ENCODE measurements around the gene THOC5.
"Not testable (repeated sequence)": the region's sequence is repeated elsewhere in the genome, so short reads cannot be mapped to it uniquely, and the experiment has no call there.

THOC5 gene

GRCh38 chr22:29509298-29509697, 44.3 kb downstream of the THOC5 start:
- no peak for DNase-seq (ENCODE audit: low spot score)

GRCh38 chr22:29503811-29504372, 49.7 kb downstream of the THOC5 start:
- DNase-seq (ENCODE audit: low spot score) = peak; percentile 82

GRCh38 chr22:29499852-29500251, 53.7 kb downstream of the THOC5 start:
- DNase-seq (ENCODE audit: low spot score) = no peak

GRCh38 chr22:29493636-29494035, 59.9 kb downstream of the THOC5 start:
- no peak for DNase-seq (ENCODE audit: low spot score)

GRCh38 chr22:29491012-29491411, 62.5 kb downstream of the THOC5 start:
- no peak for DNase-seq (ENCODE audit: low spot score)

- not testable (repeated sequence) for DNase-seq (ENCODE audit: low spot score)
Measured at GRCh38 chr22:29489127-29489780, 64.3 kb downstream of the THOC5 start.

GRCh38 chr22:29487426-29487986, 66.1 kb downstream of the THOC5 start:
- no peak for DNase-seq (ENCODE audit: low spot score)

GRCh38 chr22:29485448-29485847, 68.1 kb downstream of the THOC5 start:
- no peak for DNase-seq (ENCODE audit: low spot score)

GRCh38 chr22:29484642-29485041, 68.9 kb downstream of the THOC5 start:
- no peak for DNase-seq (ENCODE audit: low spot score)

GRCh38 chr22:29483254-29483653, 70.3 kb downstream of the THOC5 start:
- no peak for DNase-seq (ENCODE audit: low spot score)

GRCh38 chr22:29482726-29483125, 70.8 kb downstream of the THOC5 start:
- no peak for DNase-seq (ENCODE audit: low spot score)

- DNase-seq (ENCODE audit: low spot score) = no peak
Measured at GRCh38 chr22:29482253-29482652, 71.3 kb downstream of the THOC5 start.

- no peak for DNase-seq (ENCODE audit: low spot score)
Measured at GRCh38 chr22:29481265-29482000, 72.1 kb downstream of the THOC5 start.

GRCh38 chr22:29480512-29481264, 72.9 kb downstream of the THOC5 start:
- DNase-seq (ENCODE audit: low spot score) = no peak

- DNase-seq (ENCODE audit: low spot score) = no peak
Measured at GRCh38 chr22:29480262-29480511, 73.4 kb downstream of the THOC5 start.

- no peak for DNase-seq (ENCODE audit: low spot score)
Measured at GRCh38 chr22:29479417-29480261, 73.9 kb downstream of the THOC5 start, which contains the start of gene NEFH. Gene NEFH, plus strand, starts transcription at chr22:29480218. Its CDS starts 45 bp downstream, at chr22:29480263.

- peak; percentile 66 for DNase-seq (ENCODE audit: low spot score)
Measured at GRCh38 chr22:29478326-29479276, 75.0 kb downstream of the THOC5 start.

- DNase-seq (ENCODE audit: low spot score) = no peak
Measured at GRCh38 chr22:29477723-29478318, 75.7 kb downstream of the THOC5 start.

- DNase-seq (ENCODE audit: low spot score) = no peak
Measured at GRCh38 chr22:29476116-29476515, 77.4 kb downstream of the THOC5 start.

- DNase-seq (ENCODE audit: low spot score) = no peak
Measured at GRCh38 chr22:29475550-29475949, 78.0 kb downstream of the THOC5 start.
